ENCODE measurements around the gene SPOPL. TPM values are rescaled to one million over a fixed set of nuclear protein-coding genes. Genes with fewer than 3 reads are reported as not detected.
"Not testable (repeated sequence)": the region's sequence is repeated elsewhere in the genome, so short reads cannot be mapped to it uniquely, and the experiment has no call there.

Gene SPOPL
- polyA plus RNA-seq, 1 of the 3 experiments (the other 2 are of a cell fraction): 4.5 TPM

- no peak overlapping the region for H2AFZ ChIP-seq (ENCODE audit: low read depth)
- H3F3A ChIP-seq (replicated peaks; ENCODE audit: insufficient read depth): no peaks in the 10 kb centered on the region
- H3K9me3 ChIP-seq: no peaks in the 10 kb centered on the region
- ChIA-PET POLR2A (no interaction called here), CTCF (no interaction called here)
- H3K79me2 ChIP-seq (ENCODE audit: insufficient read depth): peaks cover 49% of the 10 kb centered on the region
- H3K9ac ChIP-seq: no peak overlapping the region
- 95% methylated on average over 3 of the region's 3 CpGs for WGBS (ENCODE audit: low lambda C conversion rate)
- no peak for DNase-seq
- peaks cover 0 to 1% of the 10 kb centered on the region in 2 experiments; a peak in 2 of 4 replicates for H3K4me1 ChIP-seq (ENCODE audit: control insufficient read depth in 1 of 2, insufficient read depth in 2 of 2, low read depth in 1 of 2, low read length in 1 of 2)
- H3K4me3 ChIP-seq (ENCODE audit: low read depth in 2 of 2, low read length in 1 of 2): no peak overlapping the region
- no peaks in the 10 kb centered on the region for H3K9me2 ChIP-seq
- H3K27me3 ChIP-seq (ENCODE audit: insufficient read depth): no peaks in the 10 kb centered on the region
- H3K27ac ChIP-seq (ENCODE audit: low read depth in 2 of 2, low read length in 1 of 2): no peak overlapping the region
- peaks cover 2 to 17% of the 10 kb centered on the region in 2 experiments for H3K36me3 ChIP-seq (replicated peaks in 1 of 2; ENCODE audit: control insufficient read depth in 1 of 2, insufficient read depth in 2 of 2, low read length in 1 of 2)
- TF ChIP-seq CTCF (IDR thresholded peaks at IDR 0.05): no peak
- TF ChIP-seq USF1 (IDR thresholded peaks at IDR 0.05; ENCODE audit: borderline replicate concordance, low read depth): no peak
- peaks cover 11% of the 10 kb centered on the region for H4K20me1 ChIP-seq (ENCODE audit: insufficient read depth)
- no peak overlapping the region for H3K4me2 ChIP-seq
These were observed 21.0 kb downstream of the SPOPL start for GRCh38 chr2:138522556-138522955.

GRCh38 chr2:138523018-138523672 lies 21.6 kb downstream of the SPOPL start:
- H3K27me3 ChIP-seq (ENCODE audit: insufficient read depth); H3K9me2 ChIP-seq; H2AFZ ChIP-seq (ENCODE audit: low read depth); DNase-seq; H3F3A ChIP-seq (replicated peaks; ENCODE audit: insufficient read depth); H3K9me3 ChIP-seq; H3K9ac ChIP-seq; H3K4me3 ChIP-seq (ENCODE audit: low read depth in 2 of 2, low read length in 1 of 2); H3K4me2 ChIP-seq; POLR2A ChIA-PET; H3K27ac ChIP-seq (ENCODE audit: low read depth in 2 of 2, low read length in 1 of 2); H3K4me1 ChIP-seq (ENCODE audit: control insufficient read depth in 1 of 2, insufficient read depth in 2 of 2, low read depth in 1 of 2, low read length in 1 of 2): not testable (repeated sequence)
- WGBS (ENCODE audit: low lambda C conversion rate): 95% methylated on average over 7 of the region's 7 CpGs
- Histone ChIP-seq H3K36me3 (replicated peaks in 1 of 2; ENCODE audit: control insufficient read depth in 1 of 2, insufficient read depth in 2 of 2, low read length in 1 of 2) (peaks cover 2 to 17% of the 10 kb centered on the region in 2 experiments), H4K20me1 (ENCODE audit: insufficient read depth) (peaks cover 15% of the 10 kb centered on the region), H3K79me2 (ENCODE audit: insufficient read depth) (peaks cover 52% of the 10 kb centered on the region)
- CTCF ChIA-PET: interaction anchor here (0.9 kb wide), 1 partner anchor 14 kb away, joined by 3 read pairs; no protein-coding TSS in a partner anchor

- POLR2A ChIA-PET; H3K27me3 ChIP-seq (ENCODE audit: insufficient read depth); H3K4me2 ChIP-seq; H2AFZ ChIP-seq (ENCODE audit: low read depth); H3K4me3 ChIP-seq (ENCODE audit: low read depth in 2 of 2, low read length in 1 of 2); H3K4me1 ChIP-seq (ENCODE audit: control insufficient read depth in 1 of 2, insufficient read depth in 2 of 2, low read depth in 1 of 2, low read length in 1 of 2); H3K9ac ChIP-seq; H3K9me3 ChIP-seq; H3F3A ChIP-seq (replicated peaks; ENCODE audit: insufficient read depth); H3K9me2 ChIP-seq; H3K27ac ChIP-seq (ENCODE audit: low read depth in 2 of 2, low read length in 1 of 2); DNase-seq: not testable (repeated sequence)
- no CpG with 5 or more reads among the region's 3 CpGs for WGBS (ENCODE audit: low lambda C conversion rate)
- peaks cover 52% of the 10 kb centered on the region for H3K79me2 ChIP-seq (ENCODE audit: insufficient read depth)
- peaks cover 15% of the 10 kb centered on the region; the same call in 1 of the 2 replicates for H4K20me1 ChIP-seq (ENCODE audit: insufficient read depth)
- peaks cover 2 to 17% of the 10 kb centered on the region in 2 experiments for H3K36me3 ChIP-seq (replicated peaks in 1 of 2; ENCODE audit: control insufficient read depth in 1 of 2, insufficient read depth in 2 of 2, low read length in 1 of 2)
- CTCF ChIA-PET: interaction anchor here (0.9 kb wide), 1 partner anchor 15 kb away, joined by 3 read pairs; no protein-coding TSS in a partner anchor
These were observed 22.1 kb downstream of the SPOPL start for GRCh38 chr2:138523673-138524042.

GRCh38 chr2:138524353-138524752 lies 22.8 kb downstream of the SPOPL start:
- H3F3A ChIP-seq (replicated peaks; ENCODE audit: insufficient read depth); H3K4me1 ChIP-seq (ENCODE audit: control insufficient read depth in 1 of 2, insufficient read depth in 2 of 2, low read depth in 1 of 2, low read length in 1 of 2); H3K9ac ChIP-seq; H3K9me2 ChIP-seq; POLR2A ChIA-PET; H3K9me3 ChIP-seq; DNase-seq; H3K4me2 ChIP-seq; H3K4me3 ChIP-seq (ENCODE audit: low read depth in 2 of 2, low read length in 1 of 2); H2AFZ ChIP-seq (ENCODE audit: low read depth); CTCF ChIA-PET; H3K27me3 ChIP-seq (ENCODE audit: insufficient read depth); H3K27ac ChIP-seq (ENCODE audit: low read depth in 2 of 2, low read length in 1 of 2): not testable (repeated sequence)
- H3K36me3 ChIP-seq (replicated peaks in 1 of 2; ENCODE audit: control insufficient read depth in 1 of 2, insufficient read depth in 2 of 2, low read length in 1 of 2): peaks cover 2 to 17% of the 10 kb centered on the region in 2 experiments
- peaks cover 50% of the 10 kb centered on the region for H3K79me2 ChIP-seq (ENCODE audit: insufficient read depth)
- peaks cover 19% of the 10 kb centered on the region; the same call in 1 of the 2 replicates for H4K20me1 ChIP-seq (ENCODE audit: insufficient read depth)
- 95% methylated on average over 1 of the region's 1 CpG for WGBS (ENCODE audit: low lambda C conversion rate)

Measured in SK-N-SH (cell line).